OCI-LY7 (cell line): ENCODE data around the gene TSTD1.

ENCODE experiments used
- EZH2phosphoT487 ChIP-seq: fragments of 200-600 bp; sonication (generic); IDR thresholded peaks from 2 replicates; pipeline ENCODE4 v1.6.1; 2018; ENCODE audit warnings: low read depth, borderline replicate concordance, mild to moderate bottlenecking, mixed run types, antibody characterized with exemption, low read length, moderate library complexity, mixed read lengths
- TF ChIP-seq, protein P1 (sequence below): fragments of 200-600 bp; sonication (generic); conservative IDR thresholded peaks from 2 replicates; pipeline ENCODE4 v1.5.1; 2014; ENCODE audit warnings: mild to moderate bottlenecking, antibody characterized with exemption, low read length, moderate library complexity, mixed read lengths

DNA sequence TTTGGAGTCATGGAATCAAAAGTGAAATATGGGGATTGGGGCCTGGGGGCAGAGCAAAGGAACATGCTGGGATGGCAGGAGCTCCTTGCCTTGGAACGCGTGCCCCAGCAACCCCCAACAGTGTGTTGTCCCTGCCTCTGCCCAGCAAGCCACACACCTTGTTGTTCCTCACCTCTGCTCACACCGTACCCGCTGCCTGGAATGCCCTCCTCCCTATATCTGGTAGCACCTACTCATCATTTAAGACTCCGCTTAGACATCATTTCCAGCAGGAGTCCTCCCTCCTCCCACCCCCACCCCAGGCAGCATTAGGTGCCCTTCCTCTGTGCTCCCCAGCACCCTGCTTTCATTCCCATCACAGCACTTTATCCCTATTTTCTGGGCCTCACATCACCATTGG is 42.8 kb upstream of the TSTD1 start:
- TF ChIP-seq, protein P1, sequence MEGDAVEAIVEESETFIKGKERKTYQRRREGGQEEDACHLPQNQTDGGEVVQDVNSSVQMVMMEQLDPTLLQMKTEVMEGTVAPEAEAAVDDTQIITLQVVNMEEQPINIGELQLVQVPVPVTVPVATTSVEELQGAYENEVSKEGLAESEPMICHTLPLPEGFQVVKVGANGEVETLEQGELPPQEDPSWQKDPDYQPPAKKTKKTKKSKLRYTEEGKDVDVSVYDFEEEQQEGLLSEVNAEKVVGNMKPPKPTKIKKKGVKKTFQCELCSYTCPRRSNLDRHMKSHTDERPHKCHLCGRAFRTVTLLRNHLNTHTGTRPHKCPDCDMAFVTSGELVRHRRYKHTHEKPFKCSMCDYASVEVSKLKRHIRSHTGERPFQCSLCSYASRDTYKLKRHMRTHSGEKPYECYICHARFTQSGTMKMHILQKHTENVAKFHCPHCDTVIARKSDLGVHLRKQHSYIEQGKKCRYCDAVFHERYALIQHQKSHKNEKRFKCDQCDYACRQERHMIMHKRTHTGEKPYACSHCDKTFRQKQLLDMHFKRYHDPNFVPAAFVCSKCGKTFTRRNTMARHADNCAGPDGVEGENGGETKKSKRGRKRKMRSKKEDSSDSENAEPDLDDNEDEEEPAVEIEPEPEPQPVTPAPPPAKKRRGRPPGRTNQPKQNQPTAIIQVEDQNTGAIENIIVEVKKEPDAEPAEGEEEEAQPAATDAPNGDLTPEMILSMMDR: no peak
- TF ChIP-seq EZH2phosphoT487: no peak
